HG03139 (cell line): Measurements from ENCODE around the gene ABCA4.
"Not testable (repeated sequence)": the region's sequence is repeated elsewhere in the genome, so short reads cannot be mapped to it uniquely, and the experiment has no call there.

Source experiments
- ATAC-seq: cut with Tn5 transposase; IDR thresholded peaks from one replicate; pipeline ENCODE4 v1.9.1; 2021; ENCODE audit not compliant: unreplicated experiment

Gene ABCA4

GRCh38 chr1:93960641-93961147 lies 160.3 kb downstream of the ABCA4 start:
- no peak for ATAC-seq

- no peak for ATAC-seq
These were observed 161.5 kb downstream of the ABCA4 start for GRCh38 chr1:93959413-93959812.

GRCh38 chr1:93958726-93959100 lies 162.2 kb downstream of the ABCA4 start:
- no peak for ATAC-seq

GRCh38 chr1:93958032-93958725 lies 162.8 kb downstream of the ABCA4 start:
- ATAC-seq = no peak

- no peak for ATAC-seq
These were observed 165.2 kb downstream of the ABCA4 start for GRCh38 chr1:93955765-93956164.

GRCh38 chr1:93947002-93947686 lies 173.8 kb downstream of the ABCA4 start:
- not testable (repeated sequence) for ATAC-seq
